PFSK-1 (cell line): ENCODE measurements around the gene SLC25A14.

Experiments
- FOXP2 ChIP-seq: optimal IDR thresholded peaks from 2 replicates; pipeline ENCODE3; 2011; ENCODE audit warnings: borderline replicate concordance, control low read depth, inconsistent platforms; ENCODE audit not compliant: insufficient read depth; ENCODE audit errors: extremely low read length, extremely low read depth
- POLR2AphosphoS5 ChIP-seq: IDR thresholded peaks from 2 replicates; pipeline ENCODE4 v1.6.1; 2012; ENCODE audit warnings: low read depth, mild to moderate bottlenecking, control low read depth, low read length, moderate library complexity
- SIN3A ChIP-seq: IDR thresholded peaks from 2 replicates; pipeline ENCODE4 v1.6.1; 2012; ENCODE audit warnings: mild to moderate bottlenecking, low read length, moderate library complexity, borderline replicate concordance; ENCODE audit not compliant: insufficient read depth
- TAF1 ChIP-seq: IDR thresholded peaks from 2 replicates; pipeline ENCODE4 v1.6.1; 2012; ENCODE audit warnings: low read length, control low read depth, borderline replicate concordance; ENCODE audit not compliant: insufficient read depth
- TF ChIP-seq, protein P1 (sequence below), 2 experiments: IDR thresholded peaks; 2 replicates each; pipeline versions ENCODE4 v1.6.1 to v1.8.0; 2011 to 2012; ENCODE audit warnings: low read depth in 2 of 2, low read length in 2 of 2, control low read depth in 1 of 2, inconsistent platforms in 1 of 2, mild to moderate bottlenecking in 1 of 2, moderate library complexity in 1 of 2; ENCODE audit not compliant: insufficient read depth in 1 of 2

Gene SLC25A14

GRCh38 chrX:130351567-130351966 is 11.8 kb downstream of the SLC25A14 start:
- TF ChIP-seq TAF1, result no peak
- TF ChIP-seq, protein P1, sequence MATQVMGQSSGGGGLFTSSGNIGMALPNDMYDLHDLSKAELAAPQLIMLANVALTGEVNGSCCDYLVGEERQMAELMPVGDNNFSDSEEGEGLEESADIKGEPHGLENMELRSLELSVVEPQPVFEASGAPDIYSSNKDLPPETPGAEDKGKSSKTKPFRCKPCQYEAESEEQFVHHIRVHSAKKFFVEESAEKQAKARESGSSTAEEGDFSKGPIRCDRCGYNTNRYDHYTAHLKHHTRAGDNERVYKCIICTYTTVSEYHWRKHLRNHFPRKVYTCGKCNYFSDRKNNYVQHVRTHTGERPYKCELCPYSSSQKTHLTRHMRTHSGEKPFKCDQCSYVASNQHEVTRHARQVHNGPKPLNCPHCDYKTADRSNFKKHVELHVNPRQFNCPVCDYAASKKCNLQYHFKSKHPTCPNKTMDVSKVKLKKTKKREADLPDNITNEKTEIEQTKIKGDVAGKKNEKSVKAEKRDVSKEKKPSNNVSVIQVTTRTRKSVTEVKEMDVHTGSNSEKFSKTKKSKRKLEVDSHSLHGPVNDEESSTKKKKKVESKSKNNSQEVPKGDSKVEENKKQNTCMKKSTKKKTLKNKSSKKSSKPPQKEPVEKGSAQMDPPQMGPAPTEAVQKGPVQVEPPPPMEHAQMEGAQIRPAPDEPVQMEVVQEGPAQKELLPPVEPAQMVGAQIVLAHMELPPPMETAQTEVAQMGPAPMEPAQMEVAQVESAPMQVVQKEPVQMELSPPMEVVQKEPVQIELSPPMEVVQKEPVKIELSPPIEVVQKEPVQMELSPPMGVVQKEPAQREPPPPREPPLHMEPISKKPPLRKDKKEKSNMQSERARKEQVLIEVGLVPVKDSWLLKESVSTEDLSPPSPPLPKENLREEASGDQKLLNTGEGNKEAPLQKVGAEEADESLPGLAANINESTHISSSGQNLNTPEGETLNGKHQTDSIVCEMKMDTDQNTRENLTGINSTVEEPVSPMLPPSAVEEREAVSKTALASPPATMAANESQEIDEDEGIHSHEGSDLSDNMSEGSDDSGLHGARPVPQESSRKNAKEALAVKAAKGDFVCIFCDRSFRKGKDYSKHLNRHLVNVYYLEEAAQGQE (IDR thresholded peaks at IDR 0.05; ENCODE audit: insufficient read depth in 1 of 2, low read depth in 2 of 2, low read length in 2 of 2), result no peak

DNA sequence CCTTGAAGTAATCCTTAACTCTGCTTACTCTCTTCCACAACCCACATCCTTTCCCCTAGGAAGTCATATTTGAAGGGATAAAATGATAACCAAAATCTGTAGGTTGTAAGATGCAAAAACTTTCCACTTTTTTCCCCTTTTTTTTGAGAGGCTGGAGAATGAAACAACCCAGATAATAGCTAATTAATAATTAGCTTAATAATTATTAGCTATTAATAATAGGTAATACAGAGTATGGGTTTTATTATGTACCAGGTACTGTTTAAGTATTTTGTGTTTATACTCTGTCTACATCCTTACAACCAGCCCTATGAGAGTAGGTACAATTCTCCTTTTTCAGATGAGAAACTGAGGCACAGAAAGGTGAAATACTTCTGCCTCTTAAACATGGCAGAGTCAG is 36.4 kb downstream of the SLC25A14 start:
- TF ChIP-seq FOXP2 (no peak), TAF1 (no peak), POLR2AphosphoS5 (no peak), SIN3A (no peak)
- TF ChIP-seq, protein P1 (IDR thresholded peaks at IDR 0.05; ENCODE audit: insufficient read depth in 1 of 2, low read depth in 2 of 2, low read length in 2 of 2), result no peak

DNA sequence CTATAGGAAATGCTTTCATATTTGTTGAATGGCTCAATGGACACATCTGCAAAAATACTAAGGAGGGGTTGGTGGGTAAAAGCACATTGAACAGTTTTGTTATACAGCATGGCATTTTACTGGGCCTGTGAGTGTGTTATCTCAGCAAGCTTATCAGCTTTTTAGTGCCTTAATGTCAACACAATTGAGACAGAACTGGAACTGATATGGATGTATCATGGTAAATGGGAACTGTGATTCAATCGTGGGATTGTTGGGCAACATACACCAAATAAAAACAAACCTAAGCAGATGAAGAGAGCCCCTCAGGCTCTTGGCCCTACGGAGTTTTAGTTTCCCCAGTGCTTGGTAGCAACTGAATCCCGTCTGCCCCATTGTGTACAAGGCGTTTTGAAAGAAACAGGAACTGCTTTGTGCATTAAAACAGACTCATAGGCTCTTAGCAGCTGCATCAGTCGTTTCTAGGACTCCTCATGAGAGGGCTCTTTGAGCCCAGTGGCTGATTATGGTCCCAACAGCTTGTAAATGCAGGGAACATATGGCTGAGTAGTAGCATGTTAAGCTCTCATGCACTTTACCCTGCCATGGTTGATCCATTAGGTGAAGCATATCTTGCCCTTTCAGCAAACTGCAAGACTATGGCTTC is 38.4 kb downstream of the SLC25A14 start:
- TF ChIP-seq POLR2AphosphoS5 (no peak), SIN3A (no peak), TAF1 (no peak), FOXP2 (no peak)
- TF ChIP-seq, protein P1 (IDR thresholded peaks at IDR 0.05; ENCODE audit: insufficient read depth in 1 of 2, low read depth in 2 of 2, low read length in 2 of 2), result no peak

GRCh38 chrX:130385520-130385919 is 45.8 kb downstream of the SLC25A14 start, which contains the start of gene GPR119:
Gene GPR119 (minus strand): TSS chrX:130385674. CDS start chrX:130385447, 227 bp downstream.
- TF ChIP-seq SIN3A, result no peak
- TF ChIP-seq, protein P1 (IDR thresholded peaks at IDR 0.05; ENCODE audit: insufficient read depth in 1 of 2, low read depth in 2 of 2, low read length in 2 of 2), result no peak
- TF ChIP-seq TAF1, result no peak
- no peak for TF ChIP-seq POLR2AphosphoS5
- no peak for TF ChIP-seq FOXP2

DNA sequence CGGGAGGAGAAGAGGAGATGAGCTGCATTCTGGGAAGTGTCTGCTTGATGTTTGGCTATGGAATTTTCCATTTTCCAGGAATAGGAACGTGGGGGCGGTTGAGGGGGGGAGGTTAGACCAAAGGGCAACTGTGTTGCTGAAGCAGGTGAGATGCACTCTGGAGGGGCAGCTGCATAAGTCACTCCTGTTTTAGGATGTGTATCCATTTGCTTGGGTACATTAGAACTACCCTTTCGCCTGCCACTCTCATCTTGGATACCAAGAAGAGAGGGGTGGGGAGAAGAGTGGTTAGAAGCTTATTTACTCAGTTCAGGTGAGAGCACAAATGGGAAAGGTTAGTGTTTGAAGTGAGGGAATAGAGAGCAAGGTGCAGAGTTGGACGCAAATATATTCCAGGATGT is 46.7 kb downstream of the SLC25A14 start:
- TF ChIP-seq, protein P1 (IDR thresholded peaks at IDR 0.05; ENCODE audit: insufficient read depth in 1 of 2, low read depth in 2 of 2, low read length in 2 of 2), result no peak
- no peak for TF ChIP-seq FOXP2
- TF ChIP-seq POLR2AphosphoS5, result no peak
- no peak for TF ChIP-seq SIN3A
- no peak for TF ChIP-seq TAF1
